ENCODE results near the gene PSMG3.
"Not testable (repeated sequence)": the region's sequence is repeated elsewhere in the genome, so short reads cannot be mapped to it uniquely, and the experiment has no call there.

PSMG3 gene

DNA sequence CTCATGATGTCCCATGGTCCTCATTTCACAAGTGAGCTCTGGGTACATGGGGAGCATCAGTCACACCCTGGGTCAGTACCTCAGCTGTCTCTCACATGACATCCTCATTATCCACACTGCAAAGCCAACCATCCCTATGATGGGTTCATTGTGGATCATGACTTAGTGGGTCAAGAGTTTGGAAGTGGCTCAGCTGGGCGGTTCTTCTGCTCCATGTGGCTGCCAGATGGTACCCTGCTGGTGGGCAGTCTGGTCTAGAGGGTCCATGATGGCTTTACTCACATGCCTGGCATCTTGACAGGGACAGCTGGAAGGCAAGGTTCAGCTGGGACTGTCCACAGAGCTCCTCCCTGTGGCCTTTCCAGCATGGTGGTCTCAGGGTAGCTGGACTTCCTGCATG is 19.1 kb upstream of the PSMG3 start:
- H3K4me3 ChIP-seq (ENCODE audit: extremely low read depth, insufficient read depth, low read length, poor library complexity, severe bottlenecking): no peak overlapping the region
- WGBS, 2 experiments (ENCODE audit: insufficient coverage in 2 of 2): 90 to 100% methylated on average over 1 of the region's 1 CpG
- H3K27ac ChIP-seq (ENCODE audit: low read depth, low read length, severe bottlenecking): no peak overlapping the region
- no peaks in the 10 kb centered on the region for H3K36me3 ChIP-seq (ENCODE audit: control insufficient read depth, insufficient read depth, low read length)
- no peaks in the 10 kb centered on the region for H3K4me1 ChIP-seq (ENCODE audit: control insufficient read depth, insufficient read depth, low read length, poor library complexity, severe bottlenecking)
- H3K9me3 ChIP-seq (ENCODE audit: control insufficient read depth, low read length): peaks cover 9% of the 10 kb centered on the region

DNA sequence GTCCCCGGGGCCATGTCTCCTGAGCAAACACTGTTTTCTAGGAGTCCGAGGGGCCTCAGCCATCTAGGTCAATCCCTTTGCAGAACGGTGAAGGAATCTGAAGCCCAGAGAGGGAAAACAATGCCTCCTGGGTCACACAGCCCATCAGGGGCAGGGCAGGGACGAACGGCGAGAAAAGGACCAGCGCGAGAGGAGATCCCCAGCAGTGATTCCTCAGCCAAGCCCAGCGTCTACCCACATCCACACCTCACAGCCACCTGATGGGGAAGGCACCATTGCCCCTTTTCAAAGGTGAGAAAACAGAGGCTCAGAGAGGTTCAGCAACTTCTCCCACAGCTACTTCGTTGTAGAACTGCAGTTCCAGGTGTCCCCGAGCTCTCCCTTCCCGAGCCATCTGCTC is 17.9 kb upstream of the PSMG3 start:
- Histone ChIP-seq H3K27ac (ENCODE audit: low read depth, low read length, severe bottlenecking) (no peak overlapping the region), H3K36me3 (ENCODE audit: control insufficient read depth, insufficient read depth, low read length) (no peaks in the 10 kb centered on the region)

DNA sequence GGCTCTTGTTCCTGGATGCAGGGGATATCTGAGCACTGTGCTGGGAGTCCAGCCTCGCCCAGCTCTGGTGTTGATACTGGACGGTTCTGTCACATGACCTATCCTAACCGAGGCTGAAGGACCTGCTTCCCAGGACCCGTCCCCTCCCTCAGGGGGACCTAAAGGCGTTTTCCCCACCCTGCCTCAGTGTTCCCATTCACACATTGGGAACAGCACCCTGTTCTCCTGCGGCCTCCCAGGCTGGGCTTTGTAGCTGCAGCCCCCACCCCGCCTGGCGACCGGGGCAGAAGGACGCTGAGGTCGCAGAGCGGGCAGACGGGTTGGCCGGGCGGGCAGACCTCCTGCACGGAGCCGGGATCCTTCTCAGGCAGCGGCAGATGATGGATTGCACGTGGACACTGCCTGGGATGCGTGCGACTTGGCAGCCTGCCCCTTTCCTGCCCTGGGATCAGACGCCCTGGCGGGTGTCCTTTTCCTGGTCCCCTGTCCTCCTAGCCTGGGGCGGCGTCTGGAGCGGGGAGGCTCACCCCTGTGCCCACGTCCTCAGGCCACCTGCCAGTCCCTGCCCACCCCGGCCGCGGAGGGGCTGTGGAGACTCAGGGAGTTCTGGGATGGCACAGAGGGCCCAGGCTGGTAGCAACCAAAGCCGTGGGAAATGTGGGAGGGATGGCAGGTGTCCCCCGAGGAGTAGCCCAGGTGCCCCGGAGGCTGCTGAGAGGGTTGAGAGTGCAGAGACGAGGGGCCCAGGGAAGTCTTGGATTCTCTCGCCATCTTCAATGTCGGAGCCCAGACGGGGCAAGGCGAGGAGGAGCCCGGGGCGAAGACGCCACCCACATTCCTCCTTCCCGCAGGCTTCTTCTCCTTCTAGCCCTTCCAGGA is 17.2 kb upstream of the PSMG3 start:
- 95% methylated on average over 36 to 42 of the region's 42 CpGs for WGBS, 2 experiments (ENCODE audit: insufficient coverage in 2 of 2)
- H3K27ac ChIP-seq (ENCODE audit: low read depth, low read length, severe bottlenecking): no peak overlapping the region
- peaks cover 9% of the 10 kb centered on the region for H3K9me3 ChIP-seq (ENCODE audit: control insufficient read depth, low read length)
- H3K4me3 ChIP-seq (ENCODE audit: extremely low read depth, insufficient read depth, low read length, poor library complexity, severe bottlenecking): no peak overlapping the region
- no peaks in the 10 kb centered on the region for H3K36me3 ChIP-seq (ENCODE audit: control insufficient read depth, insufficient read depth, low read length)
- no peaks in the 10 kb centered on the region for H3K4me1 ChIP-seq (ENCODE audit: control insufficient read depth, insufficient read depth, low read length, poor library complexity, severe bottlenecking)

More for the DNA sequence above, 17.9 kb upstream of the PSMG3 start:
- Histone ChIP-seq H3K9me3 (ENCODE audit: control insufficient read depth, low read length) (peaks cover 9% of the 10 kb centered on the region), H3K4me3 (ENCODE audit: extremely low read depth, insufficient read depth, low read length, poor library complexity, severe bottlenecking) (no peak overlapping the region), H3K4me1 (ENCODE audit: control insufficient read depth, insufficient read depth, low read length, poor library complexity, severe bottlenecking) (no peaks in the 10 kb centered on the region)
- WGBS, 2 experiments (ENCODE audit: insufficient coverage in 2 of 2): 84 to 93% methylated on average over 8 to 10 of the region's 12 CpGs

DNA sequence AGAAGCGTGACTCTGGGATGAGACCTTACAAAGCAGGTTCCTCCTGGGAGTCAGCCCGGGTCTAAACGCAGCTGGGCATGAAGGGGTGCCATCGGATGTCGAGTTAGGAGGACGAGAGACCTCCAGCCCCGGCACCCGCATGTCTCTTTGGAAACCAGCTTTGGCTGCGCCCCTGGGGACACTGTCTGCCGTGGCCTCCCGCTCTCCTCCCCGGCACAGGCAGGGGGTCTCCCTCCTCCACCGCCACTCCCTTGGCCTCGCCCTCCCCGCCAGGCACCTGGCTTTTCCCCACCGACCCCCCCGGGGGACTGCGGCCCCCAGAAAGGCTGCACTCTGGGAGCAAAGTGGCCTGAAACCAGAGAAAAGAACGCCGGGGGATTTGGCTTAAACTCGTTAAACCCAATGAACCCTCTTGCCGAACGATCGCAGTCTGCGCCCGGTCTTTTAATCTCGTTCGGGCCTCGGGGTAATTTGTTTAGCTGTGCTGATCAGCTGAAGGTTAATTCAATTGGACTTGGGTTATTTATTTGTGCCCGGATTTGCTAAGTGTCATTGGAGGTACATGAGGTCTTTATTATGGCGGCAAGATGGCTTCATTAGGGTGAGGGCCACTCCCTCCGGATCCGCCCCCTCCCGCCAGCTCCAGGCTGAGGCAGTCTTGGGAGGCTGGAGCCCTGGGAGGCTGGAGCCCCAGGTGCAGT is 16.4 kb upstream of the PSMG3 start:
- peaks cover 9% of the 10 kb centered on the region for H3K9me3 ChIP-seq (ENCODE audit: control insufficient read depth, low read length)
- 91 to 94% methylated on average over 26 to 33 of the region's 34 CpGs for WGBS, 2 experiments (ENCODE audit: insufficient coverage in 2 of 2)
- H3K4me1 ChIP-seq (ENCODE audit: control insufficient read depth, insufficient read depth, low read length, poor library complexity, severe bottlenecking): no peaks in the 10 kb centered on the region
- H3K27ac ChIP-seq (ENCODE audit: low read depth, low read length, severe bottlenecking): no peak overlapping the region
- no peak overlapping the region for H3K4me3 ChIP-seq (ENCODE audit: extremely low read depth, insufficient read depth, low read length, poor library complexity, severe bottlenecking)
- H3K36me3 ChIP-seq (ENCODE audit: control insufficient read depth, insufficient read depth, low read length): no peaks in the 10 kb centered on the region

DNA sequence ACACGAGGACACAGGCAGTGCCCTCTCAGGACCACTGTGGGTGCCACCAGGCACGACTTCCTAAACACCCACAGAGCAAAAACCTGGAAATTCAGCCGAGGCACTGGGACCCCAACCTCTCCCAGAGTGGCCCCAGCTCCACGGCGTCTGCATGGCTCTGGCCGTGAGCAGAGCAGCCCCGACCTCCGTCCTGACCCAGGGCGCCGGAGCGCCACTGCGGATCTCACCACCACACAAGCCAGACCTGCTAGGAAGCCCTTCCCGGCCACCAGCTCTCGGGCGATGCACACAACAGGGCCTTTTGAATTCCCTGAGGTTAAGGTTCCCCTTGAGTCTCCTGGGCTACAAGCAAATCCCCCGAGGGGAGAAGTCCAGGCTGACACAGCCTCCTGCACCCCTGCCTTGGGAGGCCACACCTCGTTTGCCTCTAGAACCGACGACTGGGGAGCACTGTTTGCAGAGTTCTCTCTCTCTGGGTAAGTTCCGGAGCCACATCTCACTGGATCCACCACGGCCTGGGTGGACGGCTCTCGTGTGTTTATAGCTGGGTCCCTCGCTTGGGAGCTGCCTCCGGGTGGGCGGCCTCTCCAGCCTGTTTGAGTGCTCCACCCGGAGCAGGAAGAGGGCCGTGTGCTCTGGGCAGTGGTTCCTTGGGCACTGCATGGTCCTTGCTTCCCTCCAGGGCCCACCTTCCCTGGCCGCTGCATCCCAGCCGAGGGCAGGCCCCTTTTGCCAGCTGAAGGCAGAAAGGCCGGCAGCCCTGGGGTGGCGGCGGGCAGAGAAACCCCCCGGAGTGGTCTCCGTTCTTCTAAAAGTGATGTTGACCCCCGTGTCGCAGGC is 15.5 kb upstream of the PSMG3 start:
- Histone ChIP-seq H3K4me3 (ENCODE audit: extremely low read depth, insufficient read depth, low read length, poor library complexity, severe bottlenecking) (no peak overlapping the region), H3K4me1 (ENCODE audit: control insufficient read depth, insufficient read depth, low read length, poor library complexity, severe bottlenecking) (no peaks in the 10 kb centered on the region), H3K36me3 (ENCODE audit: control insufficient read depth, insufficient read depth, low read length) (no peaks in the 10 kb centered on the region), H3K27ac (ENCODE audit: low read depth, low read length, severe bottlenecking) (no peak overlapping the region), H3K9me3 (ENCODE audit: control insufficient read depth, low read length) (peaks cover 9% of the 10 kb centered on the region)
- WGBS, 2 experiments (ENCODE audit: insufficient coverage in 2 of 2): 88 to 94% methylated on average over 31 to 37 of the region's 37 CpGs

DNA sequence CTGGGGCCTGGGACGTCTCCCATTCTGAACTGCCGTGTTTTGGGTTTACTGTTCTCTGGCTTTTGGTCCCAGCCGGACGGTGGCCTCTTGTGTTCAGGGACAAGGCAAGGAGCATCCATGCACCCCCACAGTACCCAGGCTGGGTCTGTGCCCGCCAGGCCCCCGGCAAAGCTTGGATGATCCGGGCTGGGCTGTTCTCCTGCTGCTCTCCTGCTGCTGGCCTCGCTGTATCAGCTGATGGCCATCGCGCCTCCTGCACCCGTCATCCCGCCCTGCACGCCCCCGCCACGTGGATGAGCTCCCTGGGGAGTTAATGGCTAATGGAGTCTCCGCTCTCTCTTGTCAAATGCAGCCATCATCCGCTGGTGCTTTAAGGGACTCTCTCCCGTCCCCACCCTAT is 14.9 kb upstream of the PSMG3 start:
- H3K4me3 ChIP-seq (ENCODE audit: extremely low read depth, insufficient read depth, low read length, poor library complexity, severe bottlenecking): no peak overlapping the region
- no peaks in the 10 kb centered on the region for H3K4me1 ChIP-seq (ENCODE audit: control insufficient read depth, insufficient read depth, low read length, poor library complexity, severe bottlenecking)
- WGBS, 2 experiments (ENCODE audit: insufficient coverage in 2 of 2): 91 to 92% methylated on average over 16 to 18 of the region's 18 CpGs
- no peak overlapping the region for H3K27ac ChIP-seq (ENCODE audit: low read depth, low read length, severe bottlenecking)
- no peaks in the 10 kb centered on the region for H3K36me3 ChIP-seq (ENCODE audit: control insufficient read depth, insufficient read depth, low read length)
- H3K9me3 ChIP-seq (ENCODE audit: control insufficient read depth, low read length): peaks cover 9% of the 10 kb centered on the region

DNA sequence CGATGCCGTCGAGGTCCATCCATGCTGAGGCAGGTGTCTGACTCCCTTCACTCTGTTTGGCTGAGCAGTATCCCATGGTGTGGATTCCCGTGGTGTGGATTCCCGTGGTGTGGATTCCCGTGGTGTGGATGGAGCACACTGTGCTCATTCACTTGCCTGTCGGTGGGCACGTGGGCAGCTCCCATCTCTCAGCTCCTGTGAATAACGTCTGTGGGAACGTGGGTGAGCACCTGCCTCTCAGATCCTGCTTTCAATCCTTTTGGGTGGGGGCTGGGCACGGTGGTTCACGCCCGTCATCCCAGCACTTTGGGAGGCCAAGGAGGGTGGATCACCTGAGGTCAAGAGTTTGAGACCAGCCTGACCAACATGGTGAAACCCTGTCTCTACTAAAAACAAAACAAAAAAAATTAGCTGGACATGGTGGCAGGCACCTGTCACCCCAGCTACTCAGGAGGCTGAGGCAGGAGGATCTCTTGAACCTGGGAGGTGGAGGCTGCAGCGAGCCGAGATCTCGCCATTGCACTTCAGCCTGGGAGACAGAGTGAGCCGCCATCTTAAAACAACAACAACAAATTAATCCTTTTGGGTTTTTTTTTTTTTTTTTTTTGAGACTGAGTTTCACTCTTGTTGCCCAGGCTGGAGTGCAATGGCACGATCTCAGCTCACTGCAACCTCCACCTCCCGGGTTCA is 13.6 kb upstream of the PSMG3 start:
- H3K36me3 ChIP-seq (ENCODE audit: control insufficient read depth, insufficient read depth, low read length); H3K4me1 ChIP-seq (ENCODE audit: control insufficient read depth, insufficient read depth, low read length, poor library complexity, severe bottlenecking); H3K4me3 ChIP-seq (ENCODE audit: extremely low read depth, insufficient read depth, low read length, poor library complexity, severe bottlenecking); H3K27ac ChIP-seq (ENCODE audit: low read depth, low read length, severe bottlenecking); H3K9me3 ChIP-seq (ENCODE audit: control insufficient read depth, low read length): not testable (repeated sequence)
- 88 to 95% methylated on average over 10 to 15 of the region's 19 CpGs for WGBS, 2 experiments (ENCODE audit: insufficient coverage in 2 of 2)

DNA sequence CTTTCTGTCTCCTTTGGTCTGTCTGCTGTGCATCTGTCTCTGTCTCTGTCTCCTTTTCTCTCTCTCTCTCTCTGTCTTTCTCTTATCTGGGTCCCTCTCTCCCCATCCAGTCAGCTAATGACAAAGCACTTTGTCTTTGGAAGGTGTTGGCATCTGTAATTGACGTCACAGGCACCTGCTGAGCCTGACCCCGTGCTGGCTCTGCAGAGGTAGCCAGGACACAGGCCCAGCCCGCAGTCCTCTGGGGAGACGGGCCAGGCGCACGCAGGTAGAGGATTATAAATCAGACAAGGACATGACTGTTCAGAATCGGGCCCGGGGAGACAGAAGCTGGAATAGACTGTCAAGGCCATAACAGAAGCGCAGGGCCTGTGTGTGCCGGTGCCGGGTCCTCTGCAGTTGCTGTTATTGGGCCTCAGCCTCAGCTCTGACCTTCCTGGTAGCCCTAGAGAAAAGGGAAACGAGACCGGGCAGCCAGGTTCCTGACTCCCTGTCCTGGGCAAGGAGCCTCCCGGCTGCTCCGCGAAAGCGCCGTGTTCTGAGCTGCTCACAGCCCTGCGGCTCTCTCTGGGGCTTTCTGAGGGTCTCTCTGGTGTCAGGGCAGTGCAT is 10.7 kb upstream of the PSMG3 start:
- 79 to 83% methylated on average over 19 of the region's 19 CpGs for WGBS, 2 experiments (ENCODE audit: insufficient coverage in 2 of 2)
- no peak overlapping the region for H3K27ac ChIP-seq (ENCODE audit: low read depth, low read length, severe bottlenecking)
- H3K9me3 ChIP-seq (ENCODE audit: control insufficient read depth, low read length): no peaks in the 10 kb centered on the region
- no peaks in the 10 kb centered on the region for H3K36me3 ChIP-seq (ENCODE audit: control insufficient read depth, insufficient read depth, low read length)
- H3K4me1 ChIP-seq (ENCODE audit: control insufficient read depth, insufficient read depth, low read length, poor library complexity, severe bottlenecking): peaks cover 2% of the 10 kb centered on the region
- no peak overlapping the region for H3K4me3 ChIP-seq (ENCODE audit: extremely low read depth, insufficient read depth, low read length, poor library complexity, severe bottlenecking)

DNA sequence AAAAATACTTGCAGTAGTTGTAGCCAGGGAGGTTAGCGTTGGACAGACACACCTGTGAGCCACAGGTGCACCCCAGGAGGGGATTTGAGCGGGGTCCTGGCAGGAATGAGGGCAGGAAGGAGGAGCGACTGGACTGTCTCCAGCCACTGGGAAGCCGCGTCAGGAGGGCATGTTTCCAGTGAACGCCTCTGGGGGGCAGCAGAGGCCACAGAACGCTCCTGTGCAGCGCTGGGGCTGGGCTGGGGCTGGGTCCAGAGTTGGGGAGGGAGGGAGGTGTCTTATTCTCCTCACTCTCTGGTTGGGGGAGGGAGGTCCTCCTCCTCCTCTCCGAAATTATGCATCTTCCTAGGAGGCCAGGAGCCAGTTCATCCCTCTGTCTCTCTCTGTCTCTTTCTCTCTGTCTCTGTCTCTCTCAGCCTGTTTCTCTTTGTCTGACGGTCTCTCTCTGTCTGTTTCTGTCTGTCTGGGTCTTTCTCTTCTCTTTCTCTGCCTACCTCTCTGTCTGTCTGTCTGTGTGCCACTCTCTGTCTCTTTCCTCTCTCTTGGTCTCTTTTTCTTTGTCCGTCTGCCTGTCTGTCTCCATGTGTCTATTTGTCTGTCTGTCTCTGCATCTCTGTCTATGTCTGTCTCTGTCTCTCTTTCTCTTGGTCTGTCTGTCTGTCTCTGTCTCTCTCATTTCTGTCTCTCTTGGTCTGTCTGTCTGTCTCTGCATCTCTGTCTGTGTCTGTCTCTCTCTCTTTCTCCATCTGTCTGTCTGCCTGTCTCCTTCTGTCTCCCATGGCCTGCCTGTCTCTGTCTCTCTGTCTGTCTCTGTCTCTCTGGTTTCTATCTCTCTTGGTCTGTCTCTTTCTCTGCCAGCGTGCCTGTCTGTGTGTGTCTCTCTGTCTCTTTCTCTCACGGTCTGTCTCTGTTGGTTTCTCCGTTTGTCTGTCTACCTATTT is 9.9 kb upstream of the PSMG3 start:
- Histone ChIP-seq H3K4me1 (ENCODE audit: control insufficient read depth, insufficient read depth, low read length, poor library complexity, severe bottlenecking) (peaks cover 2% of the 10 kb centered on the region), H3K36me3 (ENCODE audit: control insufficient read depth, insufficient read depth, low read length) (no peaks in the 10 kb centered on the region), H3K27ac (ENCODE audit: low read depth, low read length, severe bottlenecking) (no peak overlapping the region), H3K4me3 (ENCODE audit: extremely low read depth, insufficient read depth, low read length, poor library complexity, severe bottlenecking) (no peak overlapping the region), H3K9me3 (ENCODE audit: control insufficient read depth, low read length) (no peaks in the 10 kb centered on the region)
- WGBS, 2 experiments (ENCODE audit: insufficient coverage in 2 of 2): 30 to 33% methylated on average over 9 to 10 of the region's 14 CpGs
